NCI-H2081 treated with DMSO at 0.1 percent for 48 hours (cell line): ENCODE results near the gene GABRG3.

ENCODE experiments used
- DNase-seq: peaks from one replicate; lab custom pipeline; 2025; lab: John Stamatoyannopoulos, UW

GABRG3 gene

DNA sequence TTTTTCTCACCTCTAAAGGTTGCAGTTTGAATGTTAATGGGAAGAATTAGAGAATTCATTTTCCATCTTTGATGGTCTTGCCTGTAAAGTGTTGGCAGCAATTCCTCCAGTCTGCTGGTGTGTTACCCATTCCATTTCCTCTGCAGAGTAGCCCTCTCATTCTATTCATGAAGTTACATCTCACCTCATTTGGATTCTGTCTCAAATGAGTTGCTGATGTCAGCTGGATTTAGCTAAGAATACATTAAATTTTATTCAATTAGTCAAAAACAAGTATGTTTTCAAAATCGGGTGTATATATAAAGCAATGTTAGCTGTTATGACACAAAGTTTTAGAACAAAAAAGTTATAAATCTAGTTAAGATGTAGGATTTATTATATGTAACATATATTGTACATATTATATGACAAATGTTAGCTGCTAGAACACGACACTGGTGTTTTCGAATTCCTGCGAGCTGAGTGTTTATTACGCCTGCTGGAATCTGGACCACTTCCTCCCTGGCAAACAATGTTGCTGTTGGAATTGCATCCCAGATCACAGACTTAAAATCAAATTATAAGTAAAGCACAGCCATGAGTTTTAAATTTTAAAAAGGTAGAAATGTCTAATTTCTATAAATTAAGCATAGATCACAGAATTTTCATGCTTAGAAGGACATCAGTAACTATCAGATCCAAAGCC is 611.9 kb downstream of the GABRG3 start:
- no peak for DNase-seq

DNA sequence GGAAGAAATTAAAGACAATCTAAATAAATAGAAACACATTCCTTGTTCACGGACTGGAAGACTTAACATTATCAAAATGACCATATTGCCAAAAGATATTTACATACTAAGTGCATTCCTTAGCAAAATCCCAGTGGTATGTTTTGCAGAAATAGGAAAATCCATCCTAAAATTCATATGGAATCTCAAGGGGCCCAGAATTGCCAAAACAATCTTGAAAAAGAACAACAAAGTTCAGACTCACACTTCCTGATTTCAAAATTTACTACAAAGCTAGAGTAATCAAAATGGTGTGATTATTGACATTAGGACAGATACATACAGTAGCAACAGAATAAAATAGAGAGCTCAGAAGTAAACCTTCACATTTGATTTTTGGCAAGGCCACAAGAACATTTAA is 612.7 kb downstream of the GABRG3 start:
- DNase-seq, result no peak

DNA sequence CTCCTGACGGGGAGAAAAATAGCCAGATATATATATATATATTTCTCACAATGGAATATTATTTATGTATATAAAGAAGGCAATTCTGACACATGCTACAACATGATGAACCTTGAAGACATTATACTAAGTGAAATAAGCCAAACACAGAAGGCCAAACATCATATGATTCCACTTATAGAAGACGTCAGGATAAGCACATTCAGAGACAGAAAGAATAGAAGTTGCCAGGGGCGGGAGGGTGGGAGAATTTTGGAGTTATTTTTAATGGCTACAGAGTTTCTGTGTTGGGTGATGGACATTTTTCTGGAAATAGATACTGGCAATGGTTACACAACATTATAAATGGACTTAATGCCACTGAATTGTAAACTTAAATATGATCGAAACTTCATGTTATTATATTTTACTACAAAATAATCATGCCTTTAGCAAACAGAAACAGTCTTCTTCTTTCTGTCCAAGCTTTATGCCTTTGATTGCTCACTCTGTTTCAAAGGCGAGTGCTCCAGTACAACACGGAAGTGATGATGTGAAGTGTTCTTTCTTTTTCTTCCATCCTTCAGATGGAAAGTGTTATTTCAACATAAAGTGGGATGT is 614.2 kb downstream of the GABRG3 start:
- no peak for DNase-seq

DNA sequence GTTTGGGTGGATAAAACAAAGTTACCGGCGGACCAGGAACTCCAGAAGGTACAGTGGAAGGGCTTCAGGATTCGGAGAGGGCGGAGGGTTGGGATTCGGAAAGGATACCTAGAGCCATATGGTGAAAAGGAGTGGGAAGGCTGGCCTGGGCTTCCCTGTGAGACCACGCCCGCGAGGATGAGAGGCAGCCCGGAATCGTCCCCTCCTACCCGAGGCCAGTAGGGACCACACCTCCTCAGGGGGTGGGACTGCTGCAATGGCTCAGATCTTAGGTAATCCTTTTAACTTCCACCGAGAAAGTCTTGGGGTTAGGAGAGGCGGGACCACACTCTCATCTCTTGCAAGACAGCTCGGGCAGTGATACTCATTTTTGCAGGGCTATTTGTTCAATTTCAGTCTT is 616.8 kb downstream of the GABRG3 start:
- DNase-seq, result no peak

DNA sequence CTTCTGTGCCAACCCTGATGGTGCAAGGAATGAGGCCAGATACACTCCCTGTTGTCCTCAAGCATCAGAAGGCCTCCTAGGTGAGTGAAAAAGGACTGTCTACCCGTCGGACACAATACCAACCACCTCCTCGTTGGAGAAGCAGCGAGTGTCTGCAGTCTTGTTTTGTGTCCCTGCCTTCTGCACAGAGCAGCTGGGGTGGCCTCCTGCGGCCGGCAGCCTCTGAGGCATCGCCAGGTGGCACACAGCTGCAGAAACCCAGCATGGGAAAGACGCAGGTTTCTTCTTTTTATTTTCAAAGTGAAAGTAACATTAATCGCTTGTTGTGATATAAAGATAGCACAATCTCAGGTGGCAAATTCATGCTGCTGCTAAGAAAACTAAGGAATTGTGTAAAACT is 618.3 kb downstream of the GABRG3 start:
- DNase-seq, result no peak

DNA sequence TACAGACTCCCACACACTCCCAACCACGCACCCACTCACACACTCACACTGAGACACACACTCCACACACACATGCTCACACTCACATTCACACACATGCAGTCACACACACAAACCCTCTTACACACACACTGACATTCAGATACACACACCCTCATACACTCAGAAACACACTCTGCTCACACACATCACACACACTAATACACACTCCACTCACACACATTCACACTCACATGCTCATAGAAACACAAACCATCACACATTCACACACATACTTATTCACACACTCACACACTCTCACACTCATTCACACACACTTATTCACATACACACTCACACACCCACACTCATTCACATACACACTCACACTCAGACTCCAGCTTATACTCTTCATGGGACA is 618.8 kb downstream of the GABRG3 start:
- DNase-seq, result no peak
